Testis (tissue), 2 donors: ENCODE measurements around the gene CYP4F22.

Experiments used
- CTCF ChIP-seq, 3 experiments: fragments of 450-650 bp in 2 of 3; fragments of 200-600 bp in 1 of 3; sonication (generic) in 1 of 3; IDR thresholded peaks; one replicate each; pipeline ENCODE4 v1.5.1; 2016 to 2019; ENCODE audit warnings: antibody characterized with exemption in 3 of 3, mild to moderate bottlenecking in 2 of 3, moderate library complexity in 1 of 3
- POLR2A ChIP-seq: fragments of 450-650 bp; IDR thresholded peaks from one replicate; pipeline ENCODE4 v1.6.1; 2017; ENCODE audit warnings: antibody characterized with exemption, mild to moderate bottlenecking, moderate library complexity

GRCh38 chr19:15544283-15544682 is 36.0 kb downstream of the CYP4F22 start:
- no peak for TF ChIP-seq CTCF (IDR thresholded peaks at IDR 0.05)
- TF ChIP-seq POLR2A, result no peak
